Liver (tissue), 3 donors: ENCODE measurements around the gene FBN2.

ENCODE experiments used
- ATF3 ChIP-seq: IDR thresholded peaks from 2 replicates; pipeline ENCODE4 v1.6.1; 2016; ENCODE audit warnings: antibody characterized with exemption
- CTCF ChIP-seq: fragments of 150-350 bp; IDR thresholded peaks from 2 replicates; pipeline ENCODE4 v1.5.1; 2017; ENCODE audit warnings: improper control_type of control experiment, low read depth, low read length; ENCODE audit not compliant: missing input control
- EGR1 ChIP-seq, 2 donors: IDR thresholded peaks; 2 replicates each; pipeline ENCODE4 v1.6.1; 2016 to 2018; ENCODE audit warnings: antibody characterized with exemption in 2 of 2, low read depth in 2 of 2
- FOXA1 ChIP-seq: IDR thresholded peaks from 2 replicates; pipeline ENCODE4 v1.6.1; 2016; ENCODE audit warnings: antibody characterized with exemption
- HNF4G ChIP-seq: IDR thresholded peaks from 2 replicates; pipeline ENCODE4 v1.6.1; 2016; ENCODE audit warnings: antibody characterized with exemption
- JUND ChIP-seq, 2 donors: IDR thresholded peaks; 2 replicates each; pipeline ENCODE4 v1.6.1; 2016; ENCODE audit warnings: antibody characterized with exemption in 2 of 2
- MAX ChIP-seq: IDR thresholded peaks from 2 replicates; pipeline ENCODE4 v1.6.1; 2016; ENCODE audit warnings: antibody characterized with exemption
- NR2F2 ChIP-seq: IDR thresholded peaks from 2 replicates; pipeline ENCODE4 v1.6.1; 2016; ENCODE audit warnings: antibody characterized with exemption
- RAD21 ChIP-seq, 2 donors: IDR thresholded peaks; 2 replicates each; pipeline ENCODE4 v1.6.1; 2016; ENCODE audit warnings: antibody characterized with exemption in 2 of 2, mild to moderate bottlenecking in 2 of 2
- REST ChIP-seq: IDR thresholded peaks from 2 replicates; pipeline ENCODE4 v1.6.1; 2016; ENCODE audit warnings: antibody characterized with exemption, mild to moderate bottlenecking
- RXRA ChIP-seq, 2 donors: IDR thresholded peaks; 2 replicates each; pipeline ENCODE4 v1.6.1; 2017 to 2018; ENCODE audit warnings: antibody characterized with exemption in 2 of 2, mild to moderate bottlenecking in 1 of 2
- SP1 ChIP-seq: IDR thresholded peaks from 2 replicates; pipeline ENCODE4 v1.6.1; 2018; ENCODE audit warnings: antibody characterized with exemption, mild to moderate bottlenecking
- TAF1 ChIP-seq: conservative IDR thresholded peaks from 2 replicates; pipeline ENCODE4 v1.6.1; 2016; ENCODE audit warnings: antibody characterized with exemption, mild to moderate bottlenecking
- ZBTB33 ChIP-seq: IDR thresholded peaks from 2 replicates; pipeline ENCODE4 v1.6.1; 2016; ENCODE audit warnings: antibody characterized with exemption
- donor health status: healthy.
- donor health status: healthy.

GRCh38 chr5:128341056-128341455 lies 197.0 kb downstream of the FBN2 start:
- TF ChIP-seq CTCF: no peak
- no peak for TF ChIP-seq JUND (IDR thresholded peaks at IDR 0.05)
- TF ChIP-seq ZBTB33: no peak
- no peak for TF ChIP-seq RAD21 (IDR thresholded peaks at IDR 0.05)
- TF ChIP-seq SP1: no peak
- TF ChIP-seq FOXA1: no peak
- no peak for TF ChIP-seq ATF3
- TF ChIP-seq HNF4G: no peak
- no peak for TF ChIP-seq NR2F2
- no peak for TF ChIP-seq EGR1 (IDR thresholded peaks at IDR 0.05; ENCODE audit: low read depth in 2 of 2)
- TF ChIP-seq RXRA (IDR thresholded peaks at IDR 0.05): no peak
- TF ChIP-seq REST: no peak
- no peak for TF ChIP-seq TAF1
- no peak for TF ChIP-seq MAX
